Measurements from ENCODE around the gene MPZL2. TPM values are rescaled to one million over a fixed set of nuclear protein-coding genes. Genes with fewer than 3 reads are reported as not detected.

The MPZL2 gene
- total and polyA plus RNA-seq, 8 donors = 52.0 to 117 (median 72.6) TPM

DNA sequence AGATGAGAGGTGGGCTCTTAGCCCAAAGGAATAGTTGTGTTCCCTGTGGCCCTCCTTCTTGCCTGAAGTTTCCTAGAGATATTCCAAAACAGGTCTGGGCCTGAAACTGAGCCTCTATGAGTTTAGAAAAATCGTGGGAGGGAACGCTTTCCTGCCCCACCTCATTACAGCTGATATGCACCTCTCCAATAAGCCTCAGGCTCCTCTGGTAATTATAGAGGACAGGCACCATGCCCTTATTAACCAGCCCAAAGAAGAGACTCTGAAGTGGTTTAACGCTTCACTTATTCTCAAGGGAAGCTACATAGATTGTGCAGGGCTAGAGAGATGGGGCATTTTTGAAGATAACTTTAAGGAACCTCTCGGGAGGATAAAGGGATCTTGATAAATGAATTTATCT lies 3.4 kb upstream of the MPZL2 start:
- no peaks in the 10 kb centered on the region for H3K36me3 ChIP-seq
- no peak for ATAC-seq
- intact Hi-C loops (cut with DNase I) = no loop called here
- no peak for TF ChIP-seq CTCF (IDR thresholded peaks at IDR 0.05)
- DNase-seq = no peak
- no peak overlapping the region for H3K4me3 ChIP-seq
- peaks cover 0 to 40% of the 10 kb centered on the region in 2 donors for H3K4me1 ChIP-seq
- no peaks in the 10 kb centered on the region for H3K27me3 ChIP-seq
- H3K27ac ChIP-seq = no peak overlapping the region
- no peaks in the 10 kb centered on the region for H3K9me3 ChIP-seq

DNA sequence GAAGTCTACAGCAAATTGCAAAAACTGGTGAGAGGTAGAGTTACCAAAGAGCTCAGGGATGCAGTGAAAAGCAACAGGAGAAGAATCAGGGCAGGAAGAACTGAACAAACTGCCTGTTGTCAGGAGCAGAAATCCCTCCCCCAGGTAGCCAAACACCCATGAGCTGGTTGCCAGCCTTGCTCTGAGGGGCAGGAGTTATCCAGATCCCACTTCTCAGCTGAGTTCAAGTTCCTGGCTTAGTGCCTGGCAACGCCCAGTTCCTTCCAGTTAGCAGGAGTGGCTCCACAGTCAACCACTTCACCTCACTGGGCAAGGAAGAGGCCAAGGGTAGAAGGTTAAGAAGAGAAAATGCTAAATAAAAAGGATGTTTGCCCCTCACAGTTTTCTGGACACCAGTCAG lies 1.9 kb upstream of the MPZL2 start:
- TF ChIP-seq CTCF (IDR thresholded peaks at IDR 0.05) = no peak
- DNase-seq (peak in 3 of 4 donors; percentile 64 to 84 (median 80)), ATAC-seq (peak; percentile 48)
- Histone ChIP-seq H3K27me3 (no peaks in the 10 kb centered on the region), H3K4me1 (peaks cover 0 to 44% of the 10 kb centered on the region in 2 donors), H3K9me3 (no peaks in the 10 kb centered on the region), H3K36me3 (peaks cover 0 to under 1% of the 10 kb centered on the region in 2 donors), H3K4me3 (peak overlapping the region in 1 of 2 donors; percentile 46), H3K27ac (peak overlapping the region; percentile 70 to 79)
- intact Hi-C loops (cut with DNase I) = no loop called here

GRCh38 chr11:118264569-118265465 lies 720 bp upstream of the MPZL2 start:
- peak overlapping the region; percentile 70 to 79 for H3K27ac ChIP-seq
- H3K36me3 ChIP-seq = peaks cover 0 to 7% of the 10 kb centered on the region in 2 donors
- ATAC-seq = peak; percentile 15
- no peaks in the 10 kb centered on the region for H3K9me3 ChIP-seq
- H3K4me3 ChIP-seq = peak overlapping the region in 1 of 2 donors; percentile 46
- DNase-seq = no peak
- intact Hi-C loops (cut with DNase I) = no loop called here
- TF ChIP-seq CTCF (IDR thresholded peaks at IDR 0.05) = no peak
- no peaks in the 10 kb centered on the region for H3K27me3 ChIP-seq
- H3K4me1 ChIP-seq = peaks cover 2 to 44% of the 10 kb centered on the region in 2 donors

DNA sequence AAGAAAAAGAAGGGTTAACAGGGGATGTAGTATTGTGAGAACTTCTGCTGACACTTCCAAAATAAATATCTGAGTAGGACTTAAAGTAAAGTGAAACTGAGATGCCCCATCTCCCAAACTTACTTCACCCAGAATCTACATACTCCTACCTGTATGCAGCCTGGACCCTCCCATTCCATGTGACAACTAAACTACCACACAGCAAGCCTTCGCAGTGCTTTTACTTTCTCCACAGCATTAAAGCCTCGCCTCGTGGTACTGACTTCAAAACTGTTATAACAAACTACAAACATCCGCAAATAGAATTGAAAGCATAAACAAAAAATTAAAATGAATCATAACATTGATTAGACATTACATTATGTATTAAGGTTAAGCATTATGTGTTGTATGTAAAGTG lies 985 bp downstream of the MPZL2 start:
- Histone ChIP-seq H3K4me1 (peaks cover 2 to 44% of the 10 kb centered on the region in 2 donors), H3K36me3 (peaks cover 0 to 11% of the 10 kb centered on the region in 2 donors), H3K27me3 (no peaks in the 10 kb centered on the region), H3K9me3 (peaks cover 0 to 2% of the 10 kb centered on the region in 2 donors), H3K4me3 (peak overlapping the region; percentile 29 to 46), H3K27ac (peak overlapping the region; percentile 70 to 79)
- no peak for TF ChIP-seq CTCF (IDR thresholded peaks at IDR 0.05)
- intact Hi-C loops (cut with DNase I) = no loop called here
- ATAC-seq (peak; percentile 52), DNase-seq (no peak)

GRCh38 chr11:118260353-118260752 lies 3.7 kb downstream of the MPZL2 start:
- Histone ChIP-seq H3K27ac (no peak overlapping the region), H3K27me3 (no peaks in the 10 kb centered on the region), H3K4me1 (peaks cover 2 to 31% of the 10 kb centered on the region in 2 donors), H3K4me3 (no peak overlapping the region), H3K9me3 (peaks cover 0 to 2% of the 10 kb centered on the region in 2 donors), H3K36me3 (peaks cover 0 to 26% of the 10 kb centered on the region in 2 donors)
- no peak for DNase-seq
- TF ChIP-seq CTCF (IDR thresholded peaks at IDR 0.05) = no peak
- intact Hi-C loops (cut with DNase I) = no loop called here
- no peak for ATAC-seq

Data from left lung (tissue), 10 donors.